ENCODE data around the gene NAA20.

DNA sequence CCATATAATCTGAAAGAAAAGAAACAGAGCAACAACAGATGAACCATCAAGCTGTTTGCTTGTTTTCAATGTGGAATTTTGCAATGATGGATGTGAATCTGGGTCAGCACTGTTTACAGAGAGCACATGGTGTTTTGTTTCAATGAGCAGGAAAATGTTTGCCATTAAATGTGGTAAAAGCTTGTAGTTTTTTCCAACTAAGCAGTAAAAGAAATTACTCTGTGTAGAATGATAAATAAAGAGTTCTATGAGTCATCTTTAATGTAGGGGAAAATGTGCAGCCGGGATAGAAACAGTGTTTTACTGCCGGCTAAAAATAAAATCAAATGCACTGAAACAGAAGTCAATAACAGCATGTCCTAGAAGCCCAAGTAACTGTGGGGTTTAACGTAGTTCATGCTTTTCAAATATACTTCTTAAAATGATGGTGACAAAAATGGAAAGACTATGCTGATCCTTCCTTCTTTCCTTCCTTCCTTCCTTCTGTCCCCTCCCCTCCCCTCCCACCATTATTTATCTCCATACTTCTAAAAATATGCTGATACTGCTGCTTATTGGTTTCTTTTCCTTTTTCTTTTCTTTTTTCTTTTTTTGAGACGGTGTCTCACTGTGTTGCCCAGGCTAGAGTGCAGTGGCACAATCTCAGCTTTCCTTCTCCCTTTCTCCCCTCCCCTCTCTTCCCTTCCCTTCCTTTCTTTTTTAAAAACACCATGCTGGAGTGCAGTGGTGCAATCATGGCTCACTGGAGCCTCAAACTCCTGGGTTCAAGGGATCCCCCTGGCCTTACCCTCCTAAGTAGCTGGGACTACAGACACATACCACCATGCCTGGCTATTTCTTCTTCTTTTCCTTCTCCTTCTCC, 6.3 kb upstream of the NAA20 start:
- TF ChIP-seq EZH2 (IDR thresholded peaks at IDR 0.05; ENCODE audit: borderline replicate concordance, low read depth, low read length): no peak
- TF ChIP-seq ELF4 (CRISPR knock-in tag; IDR thresholded peaks at IDR 0.05): no peak
- TF ChIP-seq BRF1 (IDR thresholded peaks at IDR 0.05; ENCODE audit: borderline replicate concordance, extremely low read depth, insufficient read length): no peak
- TF ChIP-seq EP300 (IDR thresholded peaks at IDR 0.05; ENCODE audit: low read length): no peak
- TF ChIP-seq, protein P1, sequence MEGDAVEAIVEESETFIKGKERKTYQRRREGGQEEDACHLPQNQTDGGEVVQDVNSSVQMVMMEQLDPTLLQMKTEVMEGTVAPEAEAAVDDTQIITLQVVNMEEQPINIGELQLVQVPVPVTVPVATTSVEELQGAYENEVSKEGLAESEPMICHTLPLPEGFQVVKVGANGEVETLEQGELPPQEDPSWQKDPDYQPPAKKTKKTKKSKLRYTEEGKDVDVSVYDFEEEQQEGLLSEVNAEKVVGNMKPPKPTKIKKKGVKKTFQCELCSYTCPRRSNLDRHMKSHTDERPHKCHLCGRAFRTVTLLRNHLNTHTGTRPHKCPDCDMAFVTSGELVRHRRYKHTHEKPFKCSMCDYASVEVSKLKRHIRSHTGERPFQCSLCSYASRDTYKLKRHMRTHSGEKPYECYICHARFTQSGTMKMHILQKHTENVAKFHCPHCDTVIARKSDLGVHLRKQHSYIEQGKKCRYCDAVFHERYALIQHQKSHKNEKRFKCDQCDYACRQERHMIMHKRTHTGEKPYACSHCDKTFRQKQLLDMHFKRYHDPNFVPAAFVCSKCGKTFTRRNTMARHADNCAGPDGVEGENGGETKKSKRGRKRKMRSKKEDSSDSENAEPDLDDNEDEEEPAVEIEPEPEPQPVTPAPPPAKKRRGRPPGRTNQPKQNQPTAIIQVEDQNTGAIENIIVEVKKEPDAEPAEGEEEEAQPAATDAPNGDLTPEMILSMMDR (IDR thresholded peaks at IDR 0.05 in 2 of 3, conservative IDR thresholded peaks at IDR 0.05 in 1 of 3; ENCODE audit: insufficient read depth in 2 of 3, low read depth in 1 of 3, low read length in 3 of 3): no peak
- no peak for TF ChIP-seq SMARCC2 (IDR thresholded peaks at IDR 0.05; ENCODE audit: low read depth)
- TF ChIP-seq MAZ (CRISPR knock-in tag; conservative IDR thresholded peaks at IDR 0.05 in 1 of 2, IDR thresholded peaks at IDR 0.05 in 1 of 2): no peak
- no peak for TF ChIP-seq ZEB2 (IDR thresholded peaks at IDR 0.05)
- TF ChIP-seq POLR2A (conservative IDR thresholded peaks at IDR 0.05): no peak

Measured in K562 (cell line).